ENCODE data around the gene CCNF.
"Not testable (repeated sequence)": the region's sequence is repeated elsewhere in the genome, so short reads cannot be mapped to it uniquely, and the experiment has no call there.

CCNF gene

GRCh38 chr16:2427526-2427925 is 1.7 kb upstream of the CCNF start:
- TF ChIP-seq CTCF (conservative IDR thresholded peaks at IDR 0.05; ENCODE audit: control insufficient read depth, insufficient read depth, low read depth, low read length), result no peak
- no peak for DNase-seq (ENCODE audit: low read depth)
- H3K4me3 ChIP-seq (ENCODE audit: control insufficient read depth, low read depth, low read length), result no peak overlapping the region

GRCh38 chr16:2428051-2428783 is 1.0 kb upstream of the CCNF start:
- TF ChIP-seq CTCF (conservative IDR thresholded peaks at IDR 0.05; ENCODE audit: control insufficient read depth, insufficient read depth, low read depth, low read length), result peak; percentile 31
- peak overlapping the region; percentile 61 for H3K4me3 ChIP-seq (ENCODE audit: control insufficient read depth, low read depth, low read length)
- DNase-seq (ENCODE audit: low read depth), result peak; percentile 35

- no peak for TF ChIP-seq CTCF (conservative IDR thresholded peaks at IDR 0.05; ENCODE audit: control insufficient read depth, insufficient read depth, low read depth, low read length)
- peak overlapping the region; percentile 61 for H3K4me3 ChIP-seq (ENCODE audit: control insufficient read depth, low read depth, low read length)
- no peak for DNase-seq (ENCODE audit: low read depth)
Observed at GRCh38 chr16:2428784-2429033, 538 bp upstream of the CCNF start.

DNA sequence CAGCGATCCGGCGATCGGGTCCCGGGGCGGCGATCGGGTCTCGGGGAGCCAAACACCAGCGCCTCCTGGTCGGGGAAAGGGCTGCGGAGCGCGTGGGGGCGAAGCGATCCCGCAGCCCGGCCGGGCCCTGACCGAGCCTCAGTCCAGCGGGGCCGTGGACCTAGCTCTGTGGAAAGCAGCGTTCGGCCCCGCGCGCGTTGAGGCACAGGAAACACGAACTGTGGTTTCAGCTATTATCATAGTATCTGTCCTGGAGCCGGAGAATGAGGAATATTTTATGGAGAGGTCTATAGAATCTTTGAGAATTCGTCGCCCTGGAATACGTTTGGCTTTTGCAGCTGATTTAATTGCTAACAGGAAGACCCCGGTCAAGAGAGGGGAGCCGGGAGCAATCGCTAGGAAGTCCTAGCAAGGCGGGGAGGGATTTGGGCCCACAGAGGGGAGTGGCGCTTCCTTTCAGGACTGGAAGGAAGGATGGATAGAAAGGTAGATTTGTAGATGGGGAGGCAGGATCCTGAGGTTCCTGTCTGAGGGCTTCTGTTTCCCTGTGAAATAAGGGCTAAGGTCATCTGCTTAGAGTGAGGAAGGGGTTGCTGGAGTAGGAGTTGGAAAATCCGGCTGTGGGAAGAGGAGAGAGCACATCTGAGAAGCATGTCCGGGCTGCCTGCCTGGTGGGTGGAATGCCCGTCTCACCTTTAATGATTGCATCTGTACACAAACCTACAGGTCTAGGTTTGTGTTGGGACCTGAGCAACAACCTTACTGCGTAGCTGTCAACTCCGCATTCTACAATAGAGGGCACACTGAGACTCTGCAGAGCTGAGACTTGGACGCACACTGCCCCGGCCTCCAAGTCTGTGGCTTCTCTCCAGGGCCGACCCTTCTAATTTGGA is 770 bp downstream of the CCNF start:
- H3K4me3 ChIP-seq (ENCODE audit: control insufficient read depth, low read depth, low read length), result peak overlapping the region; percentile 68
- peak; percentile 8 for TF ChIP-seq CTCF (conservative IDR thresholded peaks at IDR 0.05; ENCODE audit: control insufficient read depth, insufficient read depth, low read depth, low read length)
- DNase-seq (ENCODE audit: low read depth), result no peak

- TF ChIP-seq CTCF (conservative IDR thresholded peaks at IDR 0.05; ENCODE audit: control insufficient read depth, insufficient read depth, low read depth, low read length), result no peak
- no peak overlapping the region for H3K4me3 ChIP-seq (ENCODE audit: control insufficient read depth, low read depth, low read length)
- DNase-seq (ENCODE audit: low read depth), result no peak
Observed at GRCh38 chr16:2432286-2432685, 3.0 kb downstream of the CCNF start.

DNA sequence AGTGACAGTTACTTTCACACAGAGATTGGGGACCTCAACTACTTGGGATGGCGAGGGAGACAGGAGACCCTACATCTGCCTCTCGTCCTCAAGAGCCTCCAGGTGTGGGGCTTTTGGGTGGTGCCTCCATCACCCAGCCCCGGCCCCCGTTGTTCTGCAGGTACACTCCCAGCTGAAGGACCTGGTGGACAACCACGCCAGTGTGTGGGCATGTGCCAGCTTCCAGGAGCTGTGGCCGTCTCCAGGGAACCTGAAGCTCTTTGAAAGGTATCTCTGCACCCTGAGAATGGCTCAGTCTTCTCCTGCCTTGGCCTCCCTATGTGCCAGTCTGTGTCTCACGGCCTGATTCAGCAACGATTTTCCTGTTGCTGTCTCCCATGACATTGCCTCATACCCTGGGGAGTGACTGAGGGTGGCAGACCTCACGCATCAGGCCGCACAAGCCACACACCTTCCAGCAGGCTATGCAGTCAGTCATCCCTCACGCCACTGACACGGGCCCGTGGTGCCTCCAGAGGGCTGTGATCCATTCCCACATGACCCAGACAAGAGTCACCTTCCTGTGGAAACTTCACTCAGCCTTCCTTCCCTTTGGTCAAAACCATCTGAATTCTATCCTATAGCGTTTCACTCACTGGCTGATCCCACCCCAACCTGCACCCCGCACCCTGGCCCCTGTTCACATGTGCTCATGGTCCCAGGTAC is 3.7 kb downstream of the CCNF start:
- H3K4me3 ChIP-seq (ENCODE audit: control insufficient read depth, low read depth, low read length), result no peak overlapping the region
- TF ChIP-seq CTCF (conservative IDR thresholded peaks at IDR 0.05; ENCODE audit: control insufficient read depth, insufficient read depth, low read depth, low read length), result no peak
- DNase-seq (ENCODE audit: low read depth), result no peak

- H3K4me3 ChIP-seq (ENCODE audit: control insufficient read depth, low read depth, low read length); DNase-seq (ENCODE audit: low read depth): not testable (repeated sequence)
Observed at GRCh38 chr16:2435236-2435635, 6.0 kb downstream of the CCNF start.

All from fibroblast of mammary gland (primary cell).